Measurements from ENCODE around the gene NCKAP5.

NCKAP5 gene

GRCh38 chr2:133431289-133431688, 137.0 kb downstream of the NCKAP5 start:
- DNase-seq (ENCODE audit: low read depth in 2 of 3, low spot score in 2 of 3): no peak

GRCh38 chr2:133426791-133427190, 141.5 kb downstream of the NCKAP5 start:
- DNase-seq (ENCODE audit: low read depth in 2 of 3, low spot score in 2 of 3): no peak

GRCh38 chr2:133425612-133426011, 142.7 kb downstream of the NCKAP5 start:
- no peak for DNase-seq (ENCODE audit: low read depth in 2 of 3, low spot score in 2 of 3)

GRCh38 chr2:133424876-133425275, 143.4 kb downstream of the NCKAP5 start:
- no peak for DNase-seq (ENCODE audit: low read depth in 2 of 3, low spot score in 2 of 3)

- DNase-seq (ENCODE audit: low read depth in 2 of 3, low spot score in 2 of 3): no peak
Observed at GRCh38 chr2:133422931-133423351, 145.3 kb downstream of the NCKAP5 start.

- DNase-seq (ENCODE audit: low read depth in 2 of 3, low spot score in 2 of 3): no peak
Observed at GRCh38 chr2:133421516-133422324, 146.5 kb downstream of the NCKAP5 start.

- no peak for DNase-seq (ENCODE audit: low read depth in 2 of 3, low spot score in 2 of 3)
Observed at GRCh38 chr2:133420788-133421187, 147.5 kb downstream of the NCKAP5 start.

GRCh38 chr2:133418671-133419070, 149.6 kb downstream of the NCKAP5 start:
- DNase-seq (ENCODE audit: low read depth in 2 of 3, low spot score in 2 of 3): no peak

GRCh38 chr2:133418021-133418420, 150.2 kb downstream of the NCKAP5 start:
- no peak for DNase-seq (ENCODE audit: low read depth in 2 of 3, low spot score in 2 of 3)

- no peak for DNase-seq (ENCODE audit: low read depth in 2 of 3, low spot score in 2 of 3)
Observed at GRCh38 chr2:133417415-133417814, 150.8 kb downstream of the NCKAP5 start.

GRCh38 chr2:133416736-133417135, 151.5 kb downstream of the NCKAP5 start:
- no peak for DNase-seq (ENCODE audit: low read depth in 2 of 3, low spot score in 2 of 3)

GRCh38 chr2:133416146-133416545, 152.1 kb downstream of the NCKAP5 start:
- no peak for DNase-seq (ENCODE audit: low read depth in 2 of 3, low spot score in 2 of 3)

GRCh38 chr2:133415210-133415876, 152.9 kb downstream of the NCKAP5 start:
- no peak for DNase-seq (ENCODE audit: low read depth in 2 of 3, low spot score in 2 of 3)

GRCh38 chr2:133414486-133415209, 153.6 kb downstream of the NCKAP5 start:
- no peak for DNase-seq (ENCODE audit: low read depth in 2 of 3, low spot score in 2 of 3)

GRCh38 chr2:133413863-133414262, 154.4 kb downstream of the NCKAP5 start:
- DNase-seq (ENCODE audit: low read depth in 2 of 3, low spot score in 2 of 3): no peak

- no peak for DNase-seq (ENCODE audit: low read depth in 2 of 3, low spot score in 2 of 3)
Observed at GRCh38 chr2:133412694-133413093, 155.6 kb downstream of the NCKAP5 start.

GRCh38 chr2:133411857-133412256, 156.4 kb downstream of the NCKAP5 start:
- no peak for DNase-seq (ENCODE audit: low read depth in 2 of 3, low spot score in 2 of 3)

GRCh38 chr2:133411101-133411500, 157.2 kb downstream of the NCKAP5 start:
- DNase-seq (ENCODE audit: low read depth in 2 of 3, low spot score in 2 of 3): no peak

- no peak for DNase-seq (ENCODE audit: low read depth in 2 of 3, low spot score in 2 of 3)
Observed at GRCh38 chr2:133409581-133410285, 158.5 kb downstream of the NCKAP5 start.

GRCh38 chr2:133408671-133409070, 159.6 kb downstream of the NCKAP5 start:
- no peak for DNase-seq (ENCODE audit: low read depth in 2 of 3, low spot score in 2 of 3)

- DNase-seq (ENCODE audit: low read depth in 2 of 3, low spot score in 2 of 3): no peak
Observed at GRCh38 chr2:133407341-133407740, 160.9 kb downstream of the NCKAP5 start.
